Measurements from ENCODE around the gene NRIP2. TPM values are rescaled to one million over a fixed set of nuclear protein-coding genes. Genes with fewer than 3 reads are reported as not detected.

The NRIP2 gene
- total RNA-seq, 2 experiments from 2014 or later: not detected

DNA sequence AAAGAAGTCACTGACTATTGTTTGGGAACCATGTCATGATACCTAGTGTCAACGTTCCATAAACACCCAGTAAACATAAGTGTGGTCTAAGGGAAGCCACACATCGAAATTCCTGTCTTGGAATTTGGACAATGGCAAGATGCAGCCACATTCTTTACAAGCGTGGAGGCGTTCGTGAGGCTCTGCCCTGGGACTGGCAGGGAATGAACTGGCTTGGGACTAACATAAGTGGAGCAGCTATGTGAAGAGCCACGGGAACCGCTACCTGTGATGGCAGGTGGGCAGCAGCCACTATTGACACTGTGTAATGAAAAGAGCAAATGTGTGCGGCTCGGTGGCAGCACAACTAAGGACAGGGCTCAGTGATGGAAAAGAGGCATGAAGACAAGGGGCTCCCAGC, 10.0 kb upstream of the NRIP2 start:
- peaks cover 68% of the 10 kb centered on the region for H3K36me3 Mint-ChIP-seq (ENCODE audit: low read depth)
- ChIA-PET POLR2A (no interaction called here), CTCF (no interaction called here)
- ATAC-seq (ENCODE audit: poor library complexity): no peak
- no peak for DNase-seq
- no peaks in the 10 kb centered on the region for H3K4me1 ChIP-seq (ENCODE audit: insufficient read depth, low read length)
- no peaks in the 10 kb centered on the region for H3K4me1 Mint-ChIP-seq (ENCODE audit: low read depth)
- no peak overlapping the region for H3K27ac Mint-ChIP-seq
- TF ChIP-seq, protein P1, sequence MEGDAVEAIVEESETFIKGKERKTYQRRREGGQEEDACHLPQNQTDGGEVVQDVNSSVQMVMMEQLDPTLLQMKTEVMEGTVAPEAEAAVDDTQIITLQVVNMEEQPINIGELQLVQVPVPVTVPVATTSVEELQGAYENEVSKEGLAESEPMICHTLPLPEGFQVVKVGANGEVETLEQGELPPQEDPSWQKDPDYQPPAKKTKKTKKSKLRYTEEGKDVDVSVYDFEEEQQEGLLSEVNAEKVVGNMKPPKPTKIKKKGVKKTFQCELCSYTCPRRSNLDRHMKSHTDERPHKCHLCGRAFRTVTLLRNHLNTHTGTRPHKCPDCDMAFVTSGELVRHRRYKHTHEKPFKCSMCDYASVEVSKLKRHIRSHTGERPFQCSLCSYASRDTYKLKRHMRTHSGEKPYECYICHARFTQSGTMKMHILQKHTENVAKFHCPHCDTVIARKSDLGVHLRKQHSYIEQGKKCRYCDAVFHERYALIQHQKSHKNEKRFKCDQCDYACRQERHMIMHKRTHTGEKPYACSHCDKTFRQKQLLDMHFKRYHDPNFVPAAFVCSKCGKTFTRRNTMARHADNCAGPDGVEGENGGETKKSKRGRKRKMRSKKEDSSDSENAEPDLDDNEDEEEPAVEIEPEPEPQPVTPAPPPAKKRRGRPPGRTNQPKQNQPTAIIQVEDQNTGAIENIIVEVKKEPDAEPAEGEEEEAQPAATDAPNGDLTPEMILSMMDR (IDR thresholded peaks at IDR 0.05): no peak
- intact Hi-C loops (cut with DNase I, micrococcal nuclease): no loop called here
- H3K36me3 ChIP-seq (ENCODE audit: insufficient read depth, low read length): peaks cover 45% of the 10 kb centered on the region
- no peak overlapping the region for H3K4me3 Mint-ChIP-seq
- H3K9me3 Mint-ChIP-seq: no peaks in the 10 kb centered on the region
- no peaks in the 10 kb centered on the region for H3K9me3 ChIP-seq (ENCODE audit: control insufficient read depth in 1 of 2, insufficient read depth in 1 of 2, low read length in 2 of 2)
- H3K27me3 ChIP-seq (ENCODE audit: control insufficient read depth in 1 of 2, insufficient read depth in 2 of 2, low read length in 2 of 2): no peaks in the 10 kb centered on the region
- H3K4me3 ChIP-seq (ENCODE audit: low read length): no peak overlapping the region
- no peaks in the 10 kb centered on the region for H3K27me3 Mint-ChIP-seq
- H3K27ac ChIP-seq (ENCODE audit: low read depth in 1 of 2, low read length in 2 of 2): no peak overlapping the region

DNA sequence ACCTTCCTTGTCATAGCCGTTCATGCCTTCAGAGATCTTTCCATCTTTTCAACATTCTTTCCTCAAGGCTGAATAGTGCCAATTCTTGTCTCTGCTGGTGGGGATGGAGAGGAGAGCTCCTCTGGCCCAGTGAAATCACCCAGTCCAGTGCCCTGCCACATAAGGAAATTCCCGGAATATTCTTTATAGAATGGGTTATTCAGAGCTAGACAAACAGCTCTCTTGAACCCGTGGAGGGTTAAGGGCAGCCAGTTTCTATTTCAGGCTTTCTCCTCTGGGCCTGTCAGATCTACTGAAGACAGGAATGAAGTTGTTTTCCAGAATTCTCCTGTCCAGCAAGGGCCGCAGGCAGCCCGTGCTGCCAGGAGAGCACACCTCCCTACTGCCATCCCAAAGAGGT, 8.1 kb upstream of the NRIP2 start:
- Mint-ChIP-seq H3K27ac (no peak overlapping the region), H3K4me3 (no peak overlapping the region), H3K36me3 (ENCODE audit: low read depth) (peaks cover 70% of the 10 kb centered on the region), H3K4me1 (ENCODE audit: low read depth) (no peaks in the 10 kb centered on the region), H3K27me3 (no peaks in the 10 kb centered on the region), H3K9me3 (no peaks in the 10 kb centered on the region)
- DNase-seq (no peak), ATAC-seq (ENCODE audit: poor library complexity) (no peak)
- Histone ChIP-seq H3K9me3 (ENCODE audit: control insufficient read depth in 1 of 2, insufficient read depth in 1 of 2, low read length in 2 of 2) (no peaks in the 10 kb centered on the region), H3K27ac (ENCODE audit: low read depth in 1 of 2, low read length in 2 of 2) (no peak overlapping the region), H3K36me3 (ENCODE audit: insufficient read depth, low read length) (peaks cover 55% of the 10 kb centered on the region), H3K27me3 (ENCODE audit: control insufficient read depth in 1 of 2, insufficient read depth in 2 of 2, low read length in 2 of 2) (no peaks in the 10 kb centered on the region), H3K4me3 (ENCODE audit: low read length) (no peak overlapping the region), H3K4me1 (ENCODE audit: insufficient read depth, low read length) (no peaks in the 10 kb centered on the region)
- TF ChIP-seq, protein P1 (IDR thresholded peaks at IDR 0.05): no peak
- POLR2A ChIA-PET: no interaction called here
- CTCF ChIA-PET: no interaction called here
- intact Hi-C loops (cut with DNase I, micrococcal nuclease): no loop called here

DNA sequence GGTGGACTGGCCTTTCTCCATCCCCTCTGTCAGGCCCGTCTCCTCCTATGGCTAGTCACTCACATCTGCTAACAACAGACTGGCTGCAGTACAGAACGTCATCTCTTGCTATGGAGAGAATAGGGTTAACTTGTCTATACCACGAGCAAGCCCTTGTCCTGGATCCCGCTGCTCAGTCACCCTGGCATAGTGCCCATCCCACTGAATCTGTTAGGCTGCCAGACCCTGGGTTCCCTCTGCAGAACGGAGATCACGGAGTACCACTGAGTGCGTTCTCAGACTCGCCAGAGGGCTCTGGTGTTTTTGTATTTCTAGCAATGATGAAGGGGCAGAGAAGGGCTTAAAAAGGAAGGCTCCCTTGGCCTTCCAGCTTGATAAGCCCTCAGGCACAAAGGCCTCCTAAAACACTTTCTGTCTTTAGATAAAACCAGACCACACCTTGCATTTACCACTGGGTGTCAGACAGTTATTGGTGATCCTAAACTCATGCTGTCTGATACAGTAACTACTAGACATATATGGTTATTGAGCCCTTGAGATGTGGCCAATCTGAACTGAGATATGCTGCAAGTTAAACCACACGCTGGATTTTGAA, 6.3 kb upstream of the NRIP2 start:
- no peaks in the 10 kb centered on the region for H3K9me3 Mint-ChIP-seq
- DNase-seq: no peak
- peaks cover 65% of the 10 kb centered on the region for H3K36me3 Mint-ChIP-seq (ENCODE audit: low read depth)
- no peak overlapping the region for H3K4me3 ChIP-seq (ENCODE audit: low read length)
- H3K4me1 ChIP-seq (ENCODE audit: insufficient read depth, low read length): no peaks in the 10 kb centered on the region
- peaks cover 58% of the 10 kb centered on the region for H3K36me3 ChIP-seq (ENCODE audit: insufficient read depth, low read length)
- no peak overlapping the region for H3K4me3 Mint-ChIP-seq
- no peak overlapping the region for H3K27ac ChIP-seq (ENCODE audit: low read depth in 1 of 2, low read length in 2 of 2)
- POLR2A ChIA-PET: no interaction called here
- CTCF ChIA-PET: no interaction called here
- H3K27me3 Mint-ChIP-seq: no peaks in the 10 kb centered on the region
- H3K4me1 Mint-ChIP-seq (ENCODE audit: low read depth): no peaks in the 10 kb centered on the region
- intact Hi-C loops (cut with DNase I, micrococcal nuclease): no loop called here
- H3K27me3 ChIP-seq (ENCODE audit: control insufficient read depth in 1 of 2, insufficient read depth in 2 of 2, low read length in 2 of 2): no peaks in the 10 kb centered on the region
- TF ChIP-seq, protein P1 (IDR thresholded peaks at IDR 0.05): no peak
- no peak for ATAC-seq (ENCODE audit: poor library complexity)
- H3K27ac Mint-ChIP-seq: no peak overlapping the region
- no peaks in the 10 kb centered on the region for H3K9me3 ChIP-seq (ENCODE audit: control insufficient read depth in 1 of 2, insufficient read depth in 1 of 2, low read length in 2 of 2)
